Gastroesophageal sphincter (tissue), 3 donors: Measurements from ENCODE around the gene TARS3.

ENCODE experiments used
- EP300 ChIP-seq: sonication (generic); formaldehyde crosslinking; IDR thresholded peaks from one replicate; pipeline ENCODE4 v1.6.1; 2017; ENCODE audit warnings: antibody characterized with exemption, mild to moderate bottlenecking
- POLR2A ChIP-seq, 2 donors: fragments of 450-650 bp; IDR thresholded peaks; one replicate each; pipeline ENCODE4 v1.6.1; 2017; ENCODE audit warnings: antibody characterized with exemption in 2 of 2, mild to moderate bottlenecking in 2 of 2, moderate library complexity in 1 of 2
- POLR2AphosphoS5 ChIP-seq: sonication (generic); formaldehyde crosslinking; IDR thresholded peaks from one replicate; pipeline ENCODE4 v1.6.1; 2017; ENCODE audit warnings: antibody characterized with exemption
- TF ChIP-seq, protein P1 (sequence below), 4 experiments: fragments of 200-600 bp in 2 of 4; fragments of 450-650 bp in 2 of 4; sonication (generic) in 1 of 4; IDR thresholded peaks; one replicate each; pipeline ENCODE4 v1.5.1; 2017 to 2019; ENCODE audit warnings: antibody characterized with exemption in 4 of 4, mild to moderate bottlenecking in 2 of 4, moderate library complexity in 2 of 4

DNA sequence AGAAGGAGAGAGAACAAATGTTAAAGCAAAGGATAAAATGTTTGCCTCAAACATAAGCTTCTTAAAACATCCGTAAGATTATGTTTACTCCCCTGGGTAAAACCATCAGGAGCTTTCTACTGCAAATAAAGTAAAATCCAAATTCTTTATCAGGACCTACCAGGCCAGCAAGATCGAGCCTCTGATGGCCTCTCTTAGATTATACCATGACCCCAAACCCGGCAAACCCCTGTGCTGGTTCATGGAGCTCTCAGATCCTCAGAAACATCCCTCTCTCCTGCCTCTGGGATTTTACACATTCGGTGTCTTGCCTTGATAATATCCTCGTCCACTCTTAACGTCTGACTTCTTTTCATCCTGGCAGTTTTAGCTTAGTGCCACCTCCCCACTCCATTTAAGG lies 7.5 kb upstream of the TARS3 start:
- TF ChIP-seq POLR2AphosphoS5 = no peak
- TF ChIP-seq, protein P1, sequence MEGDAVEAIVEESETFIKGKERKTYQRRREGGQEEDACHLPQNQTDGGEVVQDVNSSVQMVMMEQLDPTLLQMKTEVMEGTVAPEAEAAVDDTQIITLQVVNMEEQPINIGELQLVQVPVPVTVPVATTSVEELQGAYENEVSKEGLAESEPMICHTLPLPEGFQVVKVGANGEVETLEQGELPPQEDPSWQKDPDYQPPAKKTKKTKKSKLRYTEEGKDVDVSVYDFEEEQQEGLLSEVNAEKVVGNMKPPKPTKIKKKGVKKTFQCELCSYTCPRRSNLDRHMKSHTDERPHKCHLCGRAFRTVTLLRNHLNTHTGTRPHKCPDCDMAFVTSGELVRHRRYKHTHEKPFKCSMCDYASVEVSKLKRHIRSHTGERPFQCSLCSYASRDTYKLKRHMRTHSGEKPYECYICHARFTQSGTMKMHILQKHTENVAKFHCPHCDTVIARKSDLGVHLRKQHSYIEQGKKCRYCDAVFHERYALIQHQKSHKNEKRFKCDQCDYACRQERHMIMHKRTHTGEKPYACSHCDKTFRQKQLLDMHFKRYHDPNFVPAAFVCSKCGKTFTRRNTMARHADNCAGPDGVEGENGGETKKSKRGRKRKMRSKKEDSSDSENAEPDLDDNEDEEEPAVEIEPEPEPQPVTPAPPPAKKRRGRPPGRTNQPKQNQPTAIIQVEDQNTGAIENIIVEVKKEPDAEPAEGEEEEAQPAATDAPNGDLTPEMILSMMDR (IDR thresholded peaks at IDR 0.05) = no peak
- TF ChIP-seq POLR2A (IDR thresholded peaks at IDR 0.05) = no peak
- no peak for TF ChIP-seq EP300
